Karpas-422 (cell line): ENCODE data around the gene ATG9B. TPM values are rescaled to one million over a fixed set of nuclear protein-coding genes. Genes with fewer than 3 reads are reported as not detected.
A peak's percentile ranks its signal among the peaks of the same experiment; 100 is the strongest.

Experiments used
- DNase-seq: peaks from one replicate; pipeline ENCODE4 v3.0.0-alpha.2; 2015
- H2AFZ ChIP-seq: fragments of 200-600 bp; sonication (generic); 2 replicates; pipeline ENCODE4 v1.6.1; 2014; ENCODE audit warnings: antibody characterized with exemption, low read length, mixed read lengths
- H3K27ac ChIP-seq: fragments of 200-600 bp; sonication (generic); 2 replicates; pipeline ENCODE4 v1.5.1; 2014; ENCODE audit warnings: mild to moderate bottlenecking, low read length, moderate library complexity
- H3K27me3 ChIP-seq: fragments of 200-600 bp; sonication (generic); 2 replicates; pipeline ENCODE4 v1.6.1; 2014; ENCODE audit warnings: low read length, mixed read lengths
- H3K36me3 ChIP-seq: fragments of 200-600 bp; sonication (generic); 2 replicates; pipeline ENCODE4 v1.6.1; 2014; ENCODE audit warnings: low read length, mixed read lengths; ENCODE audit not compliant: insufficient read depth
- H3K4me1 ChIP-seq: fragments of 200-600 bp; sonication (generic); 2 replicates; pipeline ENCODE4 v1.6.1; 2014; ENCODE audit warnings: mild to moderate bottlenecking, low read length, mixed read lengths
- H3K4me2 ChIP-seq: fragments of 200-600 bp; sonication (generic); 2 replicates; pipeline ENCODE4 v1.6.1; 2014; ENCODE audit warnings: low read length, low read depth, mild to moderate bottlenecking; ENCODE audit not compliant: poor library complexity, severe bottlenecking
- H3K4me3 ChIP-seq: fragments of 200-600 bp; sonication (generic); 2 replicates; pipeline ENCODE4 v1.5.1; 2014; ENCODE audit warnings: mild to moderate bottlenecking, antibody characterized with exemption, low read length, mixed read lengths
- H3K79me2 ChIP-seq: fragments of 200-600 bp; sonication (generic); 2 replicates; pipeline ENCODE4 v1.6.1; 2014; ENCODE audit warnings: mild to moderate bottlenecking, low read length, mixed read lengths
- H3K9ac ChIP-seq: fragments of 200-600 bp; sonication (generic); 2 replicates; pipeline ENCODE4 v1.6.0; 2014; ENCODE audit warnings: low read length
- H3K9me2 ChIP-seq: fragments of 200-600 bp; sonication (generic), shearing (Covaris generic); replicated peaks from 2 replicates; pipeline ENCODE4 v1.6.0; 2014; ENCODE audit warnings: mild to moderate bottlenecking, low read length, moderate library complexity; ENCODE audit not compliant: insufficient read depth
- H3K9me3 ChIP-seq: fragments of 300-700, 200-600 bp; sonication (generic); 2 replicates; pipeline ENCODE4 v1.6.1; 2014; ENCODE audit warnings: low read length, mixed read lengths
- H4K20me1 ChIP-seq: fragments of 200-600 bp; sonication (generic); 2 replicates; pipeline ENCODE4 v1.6.1; 2014; ENCODE audit warnings: mild to moderate bottlenecking, antibody characterized with exemption, low read length, low read depth; ENCODE audit not compliant: insufficient read depth
- total RNA-seq: library from RNA; depleted of rRNA; stranded (reverse); fragments of >200 nt; shearing (Covaris generic); gene quantifications from 2 replicates; pipeline ENCODE4 v1.2.3, GENCODE V29; 2014; ENCODE audit warnings: low replicate concordance

The ATG9B gene
- total RNA-seq, 1 experiment from 2014 or later: 0.78 TPM

DNA sequence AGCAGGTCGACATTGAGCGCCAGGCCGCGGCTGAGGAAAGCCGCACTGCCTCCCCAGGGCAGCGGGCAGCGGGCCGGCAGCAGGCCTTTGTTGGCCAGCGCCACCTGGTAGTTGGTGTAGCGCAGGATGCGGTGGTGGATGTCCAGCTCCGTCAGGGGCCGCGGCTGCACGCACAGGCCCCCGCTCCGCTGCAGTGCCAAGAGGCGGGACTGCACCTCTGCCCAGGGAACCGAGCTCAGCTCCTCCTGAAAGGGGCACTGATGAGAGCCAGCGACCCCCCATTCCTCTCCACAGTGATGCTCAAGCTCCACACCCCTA, 5.2 kb downstream of the ATG9B start:
- H3K9me2 ChIP-seq: no peaks in the 10 kb centered on the region
- H3K4me3 ChIP-seq: no peak overlapping the region
- H3K79me2 ChIP-seq: no peaks in the 10 kb centered on the region
- H3K36me3 ChIP-seq: no peaks in the 10 kb centered on the region
- no peaks in the 10 kb centered on the region for H3K27me3 ChIP-seq
- no peak for DNase-seq
- no peak overlapping the region for H3K27ac ChIP-seq
- no peaks in the 10 kb centered on the region for H3K9me3 ChIP-seq
- no peaks in the 10 kb centered on the region for H4K20me1 ChIP-seq
- no peak overlapping the region for H3K4me2 ChIP-seq
- H3K4me1 ChIP-seq: peaks cover 18% of the 10 kb centered on the region
- H2AFZ ChIP-seq: no peak overlapping the region
- no peak overlapping the region for H3K9ac ChIP-seq

GRCh38 chr7:151018421-151019129, 5.7 kb downstream of the ATG9B start:
- Histone ChIP-seq H3K4me3 (peak overlapping the region; percentile 69; the same call in 1 of the 2 replicates), H3K9me2 (no peaks in the 10 kb centered on the region), H3K4me1 (peaks cover 23% of the 10 kb centered on the region), H3K9me3 (no peaks in the 10 kb centered on the region), H3K4me2 (peak overlapping the region; percentile 66), H3K79me2 (no peaks in the 10 kb centered on the region), H2AFZ (peak overlapping the region; percentile 82; the same call in 1 of the 2 replicates), H3K36me3 (no peaks in the 10 kb centered on the region), H4K20me1 (no peaks in the 10 kb centered on the region), H3K9ac (peak overlapping the region; percentile 70), H3K27ac (no peak overlapping the region), H3K27me3 (no peaks in the 10 kb centered on the region)
- no peak for DNase-seq

GRCh38 chr7:151017953-151018420, 6.3 kb downstream of the ATG9B start:
- H4K20me1 ChIP-seq: no peaks in the 10 kb centered on the region
- no peaks in the 10 kb centered on the region for H3K9me2 ChIP-seq
- peak overlapping the region; percentile 70 for H3K9ac ChIP-seq
- peak overlapping the region; percentile 69 for H3K4me3 ChIP-seq
- H3K27ac ChIP-seq: no peak overlapping the region
- H2AFZ ChIP-seq: peak overlapping the region; percentile 87; the same call in 1 of the 2 replicates
- no peaks in the 10 kb centered on the region for H3K9me3 ChIP-seq
- H3K36me3 ChIP-seq: no peaks in the 10 kb centered on the region
- H3K4me1 ChIP-seq: peaks cover 28% of the 10 kb centered on the region
- no peaks in the 10 kb centered on the region for H3K27me3 ChIP-seq
- peak overlapping the region; percentile 66 for H3K4me2 ChIP-seq
- H3K79me2 ChIP-seq: no peaks in the 10 kb centered on the region
- peak; percentile 91 for DNase-seq

GRCh38 chr7:151017370-151017952, 6.8 kb downstream of the ATG9B start:
- H3K27ac ChIP-seq: no peak overlapping the region
- H3K4me3 ChIP-seq: peak overlapping the region; percentile 69
- H4K20me1 ChIP-seq: no peaks in the 10 kb centered on the region
- H3K4me2 ChIP-seq: peak overlapping the region; percentile 66
- H2AFZ ChIP-seq: peak overlapping the region; percentile 87; the same call in 1 of the 2 replicates
- no peaks in the 10 kb centered on the region for H3K36me3 ChIP-seq
- no peaks in the 10 kb centered on the region for H3K9me3 ChIP-seq
- no peaks in the 10 kb centered on the region for H3K79me2 ChIP-seq
- peak overlapping the region; percentile 70 for H3K9ac ChIP-seq
- DNase-seq: peak; percentile 73
- no peaks in the 10 kb centered on the region for H3K27me3 ChIP-seq
- peaks cover 28% of the 10 kb centered on the region for H3K4me1 ChIP-seq
- H3K9me2 ChIP-seq: no peaks in the 10 kb centered on the region

GRCh38 chr7:151016942-151017341, 7.4 kb downstream of the ATG9B start:
- H2AFZ ChIP-seq: no peak overlapping the region
- H3K9me2 ChIP-seq: no peaks in the 10 kb centered on the region
- H3K4me1 ChIP-seq: peaks cover 28% of the 10 kb centered on the region
- no peak overlapping the region; the same call in 1 of the 2 replicates for H3K4me3 ChIP-seq
- H3K9ac ChIP-seq: peak overlapping the region; percentile 70; the same call in 1 of the 2 replicates
- no peaks in the 10 kb centered on the region for H3K36me3 ChIP-seq
- no peaks in the 10 kb centered on the region for H3K79me2 ChIP-seq
- no peaks in the 10 kb centered on the region for H3K9me3 ChIP-seq
- H3K27ac ChIP-seq: no peak overlapping the region
- H3K4me2 ChIP-seq: peak overlapping the region; percentile 66
- DNase-seq: no peak
- H4K20me1 ChIP-seq: no peaks in the 10 kb centered on the region
- no peaks in the 10 kb centered on the region for H3K27me3 ChIP-seq

DNA sequence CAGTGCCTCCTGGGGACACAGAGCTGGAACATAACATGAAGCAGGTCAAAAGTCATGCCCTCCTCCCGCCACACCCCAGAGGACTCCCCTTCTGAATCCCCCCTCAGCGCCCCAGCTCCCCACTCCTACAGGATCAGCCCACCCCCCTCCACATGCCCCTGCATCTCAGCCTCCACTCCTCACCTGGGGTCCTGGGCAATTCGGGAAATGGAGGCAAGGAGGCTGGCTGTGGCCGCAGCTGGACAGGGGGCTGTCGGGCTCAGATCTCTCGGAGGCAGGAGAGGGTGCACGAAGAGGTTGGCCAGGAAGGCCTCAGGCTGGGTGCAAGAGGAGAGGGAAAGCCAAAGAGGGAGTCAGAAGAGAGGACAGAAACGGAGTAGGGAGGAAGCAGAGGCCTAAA, 7.8 kb downstream of the ATG9B start:
- no peaks in the 10 kb centered on the region for H3K79me2 ChIP-seq
- H3K4me2 ChIP-seq: no peak overlapping the region
- no peaks in the 10 kb centered on the region for H3K9me2 ChIP-seq
- no peaks in the 10 kb centered on the region for H3K36me3 ChIP-seq
- H3K4me3 ChIP-seq: no peak overlapping the region
- no peak overlapping the region for H3K27ac ChIP-seq
- H4K20me1 ChIP-seq: no peaks in the 10 kb centered on the region
- no peaks in the 10 kb centered on the region for H3K27me3 ChIP-seq
- no peaks in the 10 kb centered on the region for H3K9me3 ChIP-seq
- H3K9ac ChIP-seq: no peak overlapping the region
- peaks cover 28% of the 10 kb centered on the region for H3K4me1 ChIP-seq
- no peak overlapping the region for H2AFZ ChIP-seq
- DNase-seq: no peak

- no peaks in the 10 kb centered on the region for H4K20me1 ChIP-seq
- no peak overlapping the region for H3K4me3 ChIP-seq
- H3K4me2 ChIP-seq: no peak overlapping the region
- H3K9ac ChIP-seq: no peak overlapping the region
- H3K27me3 ChIP-seq: no peaks in the 10 kb centered on the region
- no peak for DNase-seq
- no peaks in the 10 kb centered on the region for H3K9me2 ChIP-seq
- peaks cover 28% of the 10 kb centered on the region for H3K4me1 ChIP-seq
- no peak overlapping the region for H2AFZ ChIP-seq
- no peaks in the 10 kb centered on the region for H3K36me3 ChIP-seq
- H3K9me3 ChIP-seq: no peaks in the 10 kb centered on the region
- H3K79me2 ChIP-seq: no peaks in the 10 kb centered on the region
- H3K27ac ChIP-seq: no peak overlapping the region
Observed at GRCh38 chr7:151015967-151016366, 8.3 kb downstream of the ATG9B start.

DNA sequence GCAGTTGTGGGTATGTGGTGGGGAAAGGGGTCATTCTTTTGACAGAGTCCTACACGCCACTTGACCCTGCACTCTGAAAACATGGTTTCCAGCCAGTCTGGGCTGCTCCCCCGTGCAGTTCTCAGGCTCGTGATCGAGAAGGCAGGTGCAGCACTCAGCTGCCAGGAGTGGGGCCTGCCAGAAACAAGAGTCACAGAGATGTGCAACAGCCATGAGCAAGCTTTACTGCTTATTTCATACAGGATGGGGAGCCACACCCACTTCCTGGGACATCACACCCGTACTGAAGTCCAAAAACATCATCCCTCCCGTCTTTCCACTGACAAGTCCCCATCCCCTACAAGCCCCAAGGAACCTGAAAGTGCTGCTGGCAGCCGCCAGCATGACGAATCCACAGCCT, 9.3 kb downstream of the ATG9B start:
- H3K79me2 ChIP-seq: no peaks in the 10 kb centered on the region
- no peak overlapping the region for H3K27ac ChIP-seq
- no peak overlapping the region for H3K4me2 ChIP-seq
- no peak overlapping the region for H3K4me3 ChIP-seq
- no peaks in the 10 kb centered on the region for H3K27me3 ChIP-seq
- no peaks in the 10 kb centered on the region for H4K20me1 ChIP-seq
- H3K9ac ChIP-seq: no peak overlapping the region
- no peaks in the 10 kb centered on the region for H3K36me3 ChIP-seq
- H3K9me2 ChIP-seq: no peaks in the 10 kb centered on the region
- no peak for DNase-seq
- no peaks in the 10 kb centered on the region for H3K9me3 ChIP-seq
- H3K4me1 ChIP-seq: peaks cover 37% of the 10 kb centered on the region
- H2AFZ ChIP-seq: no peak overlapping the region
